ENCODE data around the gene CEP170B. TPM values are rescaled to one million over a fixed set of nuclear protein-coding genes. Genes with fewer than 3 reads are reported as not detected.

Gene CEP170B
- total RNA-seq, 1 donor from 2014 or later, result 80.4 TPM

- H3K4me1 Mint-ChIP-seq (ENCODE audit: low read depth, unreplicated experiment), result peaks cover 2% of the 10 kb centered on the region
- H3K27me3 Mint-ChIP-seq (ENCODE audit: unreplicated experiment), result peaks cover 11% of the 10 kb centered on the region
- DNase-seq, result no peak
- TF ChIP-seq CTCF (IDR thresholded peaks at IDR 0.05; ENCODE audit: partially characterized antibody, unreplicated experiment), result no peak
- peaks cover 19% of the 10 kb centered on the region for H3K9me3 Mint-ChIP-seq (ENCODE audit: unreplicated experiment)
- H3K27ac Mint-ChIP-seq (ENCODE audit: unreplicated experiment), result no peak overlapping the region
- H3K36me3 Mint-ChIP-seq (ENCODE audit: unreplicated experiment), result peaks cover 23% of the 10 kb centered on the region
- H3K4me3 Mint-ChIP-seq (ENCODE audit: unreplicated experiment), result no peak overlapping the region
These were observed 73.9 kb downstream of the CEP170B start for GRCh38 chr14:104938960-104939359.

- peaks cover 23% of the 10 kb centered on the region for H3K36me3 Mint-ChIP-seq (ENCODE audit: unreplicated experiment)
- DNase-seq, result peak; percentile 4
These were observed 74.8 kb downstream of the CEP170B start for GRCh38 chr14:104939666-104940410.

DNA sequence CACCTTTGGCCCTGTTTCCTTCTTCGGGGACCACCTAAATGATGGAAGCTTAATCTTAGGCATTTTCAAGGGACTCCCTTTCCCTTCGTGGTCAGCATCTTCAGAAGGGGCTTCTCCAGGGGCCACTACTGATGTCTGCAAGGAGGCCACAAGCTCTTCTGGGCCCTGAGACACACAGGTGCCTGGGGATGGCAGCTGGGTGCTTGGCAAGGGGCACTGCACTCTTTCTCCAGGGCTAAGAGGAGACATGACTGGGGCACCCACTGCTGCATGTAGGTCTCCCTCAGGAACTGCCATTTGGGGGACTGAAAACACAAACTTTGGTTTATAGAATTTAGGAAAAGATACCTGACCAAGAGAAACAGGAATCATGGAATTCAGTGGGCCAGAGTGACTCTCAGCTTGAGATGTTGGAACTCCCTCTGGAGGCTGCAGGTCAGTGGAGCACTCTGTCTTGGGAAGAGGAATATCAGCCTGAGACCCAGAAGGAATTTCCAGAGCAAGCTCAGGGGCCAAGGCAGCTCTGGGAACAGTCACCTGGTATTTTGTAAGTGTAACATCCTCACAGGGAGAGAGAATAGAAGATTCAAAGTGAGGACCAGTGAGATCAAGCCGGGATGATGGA is 75.6 kb downstream of the CEP170B start:
- Mint-ChIP-seq H3K27me3 (ENCODE audit: unreplicated experiment) (peaks cover 7% of the 10 kb centered on the region), H3K9me3 (ENCODE audit: unreplicated experiment) (peaks cover 16% of the 10 kb centered on the region), H3K4me1 (ENCODE audit: low read depth, unreplicated experiment) (no peaks in the 10 kb centered on the region), H3K36me3 (ENCODE audit: unreplicated experiment) (peaks cover 23% of the 10 kb centered on the region), H3K4me3 (ENCODE audit: unreplicated experiment) (no peak overlapping the region), H3K27ac (ENCODE audit: unreplicated experiment) (no peak overlapping the region)
- peak; percentile 2 for DNase-seq
- no peak for TF ChIP-seq CTCF (IDR thresholded peaks at IDR 0.05; ENCODE audit: partially characterized antibody, unreplicated experiment)

More at GRCh38 chr14:104939666-104940410, 74.8 kb downstream of the CEP170B start:
- Mint-ChIP-seq H3K9me3 (ENCODE audit: unreplicated experiment) (peaks cover 16% of the 10 kb centered on the region), H3K4me1 (ENCODE audit: low read depth, unreplicated experiment) (no peaks in the 10 kb centered on the region), H3K4me3 (ENCODE audit: unreplicated experiment) (no peak overlapping the region), H3K27me3 (ENCODE audit: unreplicated experiment) (peaks cover 7% of the 10 kb centered on the region), H3K27ac (ENCODE audit: unreplicated experiment) (no peak overlapping the region)
- TF ChIP-seq CTCF (IDR thresholded peaks at IDR 0.05; ENCODE audit: partially characterized antibody, unreplicated experiment), result no peak

- H3K36me3 Mint-ChIP-seq (ENCODE audit: unreplicated experiment), result peaks cover 23% of the 10 kb centered on the region
- no peaks in the 10 kb centered on the region for H3K4me1 Mint-ChIP-seq (ENCODE audit: low read depth, unreplicated experiment)
- no peak for TF ChIP-seq CTCF (IDR thresholded peaks at IDR 0.05; ENCODE audit: partially characterized antibody, unreplicated experiment)
- peaks cover 7% of the 10 kb centered on the region for H3K27me3 Mint-ChIP-seq (ENCODE audit: unreplicated experiment)
- DNase-seq, result peak; percentile 2
- no peak overlapping the region for H3K27ac Mint-ChIP-seq (ENCODE audit: unreplicated experiment)
- no peak overlapping the region for H3K4me3 Mint-ChIP-seq (ENCODE audit: unreplicated experiment)
- H3K9me3 Mint-ChIP-seq (ENCODE audit: unreplicated experiment), result peaks cover 16% of the 10 kb centered on the region
These were observed 76.7 kb downstream of the CEP170B start for GRCh38 chr14:104941508-104942365.

All from glutamatergic neuron (in vitro differentiated cells).